Neural cell (in vitro differentiated cells): ENCODE results near the gene TRPM3. TPM values are rescaled to one million over a fixed set of nuclear protein-coding genes. Genes with fewer than 3 reads are reported as not detected.

ENCODE experiments used
- H2AFZ ChIP-seq: fragments of 200-600, 300-800 bp; sonication (generic), shearing (Covaris generic); 2 replicates; pipeline ENCODE4 v1.6.0; 2014; ENCODE audit warnings: low read depth, mild to moderate bottlenecking, antibody characterized with exemption, low read length, moderate library complexity
- H3F3A ChIP-seq: fragments of 200-600 bp; shearing (Covaris generic); 2 replicates; pipeline ENCODE4 v1.6.1; 2016; ENCODE audit warnings: mild to moderate bottlenecking, moderate library complexity, mixed read lengths, antibody characterized with exemption, low read length; ENCODE audit not compliant: insufficient read depth, poor library complexity, severe bottlenecking
- H3K27ac ChIP-seq: fragments of 200-600, 300-800 bp; sonication (generic), shearing (Covaris generic); 2 replicates; pipeline ENCODE4 v1.5.1; 2014; ENCODE audit warnings: mild to moderate bottlenecking, low read length, moderate library complexity
- H3K27me3 ChIP-seq: fragments of 300-800, 200-600 bp; sonication (generic), shearing (Covaris generic); 2 replicates; pipeline ENCODE4 v1.6.0; 2014; ENCODE audit warnings: mild to moderate bottlenecking, low read depth, low read length, moderate library complexity; ENCODE audit not compliant: insufficient read depth
- H3K36me3 ChIP-seq: fragments of 300-800, 200-600 bp; sonication (generic), shearing (Covaris generic); 2 replicates; pipeline ENCODE4 v1.5.1; 2014; ENCODE audit warnings: mild to moderate bottlenecking, antibody characterized with exemption, low read length, moderate library complexity; ENCODE audit not compliant: insufficient read depth
- H3K4me2 ChIP-seq: fragments of 300-800, 200-600 bp; sonication (generic), shearing (Covaris generic); 2 replicates; pipeline ENCODE4 v1.6.0; 2014; ENCODE audit warnings: mild to moderate bottlenecking, low read length
- H3K4me3 ChIP-seq: fragments of 300-800, 200-600 bp; sonication (generic), shearing (Covaris generic); 2 replicates; pipeline ENCODE4 v1.5.1; 2014; ENCODE audit warnings: mild to moderate bottlenecking, low read length, moderate library complexity
- H3K79me2 ChIP-seq: fragments of 200-600 bp; shearing (Covaris generic); replicated peaks from 2 replicates; pipeline ENCODE4 v1.6.0; 2014; ENCODE audit warnings: mild to moderate bottlenecking, low read length, moderate library complexity; ENCODE audit not compliant: insufficient read depth
- H3K9ac ChIP-seq: fragments of 300-800, 200-600 bp; sonication (generic), shearing (Covaris generic); 2 replicates; pipeline ENCODE4 v1.6.1; 2016; ENCODE audit warnings: mild to moderate bottlenecking, low read length, mixed read lengths
- H3K9me2 ChIP-seq: fragments of 200-600 bp; shearing (Covaris generic); 2 replicates; pipeline ENCODE4 v1.6.1; 2016; ENCODE audit warnings: mild to moderate bottlenecking, low read length, mixed read lengths; ENCODE audit not compliant: insufficient read depth
- H3K9me3 ChIP-seq: fragments of 200-600, 300-800 bp; sonication (generic), shearing (Covaris generic); 2 replicates; pipeline ENCODE4 v1.6.1; 2016; ENCODE audit warnings: mild to moderate bottlenecking, mixed run types, low read length, moderate library complexity, mixed read lengths
- H4K20me1 ChIP-seq: fragments of 200-600 bp; shearing (Covaris generic); 2 replicates; pipeline ENCODE4 v1.6.1; 2016; ENCODE audit warnings: mild to moderate bottlenecking, mixed run types; ENCODE audit not compliant: insufficient read depth
- EP300 ChIP-seq: fragments of 450-650 bp; conservative IDR thresholded peaks from 2 replicates; pipeline ENCODE4 v1.6.1; 2014; ENCODE audit warnings: antibody characterized with exemption, mild to moderate bottlenecking, moderate library complexity; ENCODE audit not compliant: poor library complexity, severe bottlenecking
- EZH2 ChIP-seq: fragments of 200-600, 300-800 bp; shearing (Covaris generic), sonication (generic); IDR thresholded peaks from 2 replicates; pipeline ENCODE4 v1.6.1; 2014; ENCODE audit warnings: antibody characterized with exemption, low read length, borderline replicate concordance, mild to moderate bottlenecking; ENCODE audit not compliant: insufficient read depth, poor library complexity, severe bottlenecking
- MXI1 ChIP-seq: fragments of 450-650 bp; conservative IDR thresholded peaks from 2 replicates; pipeline ENCODE4 v1.6.1; 2014; ENCODE audit warnings: antibody characterized with exemption, mild to moderate bottlenecking; ENCODE audit not compliant: poor library complexity, severe bottlenecking
- POLR2AphosphoS5 ChIP-seq: IDR thresholded peaks from 2 replicates; pipeline ENCODE4 v1.6.1; 2012
- RAD21 ChIP-seq: fragments of 450-650 bp; conservative IDR thresholded peaks from 2 replicates; pipeline ENCODE4 v1.6.1; 2014; ENCODE audit warnings: antibody characterized with exemption, mild to moderate bottlenecking, moderate library complexity
- SMC3 ChIP-seq: fragments of 450-650 bp; conservative IDR thresholded peaks from 2 replicates; pipeline ENCODE4 v1.6.1; 2014; ENCODE audit warnings: antibody characterized with exemption, mild to moderate bottlenecking, moderate library complexity; ENCODE audit not compliant: poor library complexity
- TAF1 ChIP-seq: IDR thresholded peaks from 2 replicates; pipeline ENCODE4 v1.6.1; 2012; ENCODE audit warnings: low read depth
- polyA plus RNA-seq: library from polyadenylated mRNA; depleted of rRNA; stranded (reverse); fragments of >200 nt; gene quantifications from 2 replicates; pipeline ENCODE4 v1.2.3, GENCODE V29; 2014
- TF ChIP-seq, protein P1 (sequence below): fragments of 450-650 bp; IDR thresholded peaks from 2 replicates; pipeline ENCODE4 v1.5.1; 2014; ENCODE audit warnings: antibody characterized with exemption, mild to moderate bottlenecking, moderate library complexity; ENCODE audit not compliant: poor library complexity, severe bottlenecking
- TF ChIP-seq, protein P2 (sequence below): IDR thresholded peaks from 2 replicates; pipeline ENCODE4 v1.6.1; 2012; ENCODE audit warnings: borderline replicate concordance

The TRPM3 gene
- polyA plus RNA-seq, 1 donor from 2014 or later: 1.3 TPM

DNA sequence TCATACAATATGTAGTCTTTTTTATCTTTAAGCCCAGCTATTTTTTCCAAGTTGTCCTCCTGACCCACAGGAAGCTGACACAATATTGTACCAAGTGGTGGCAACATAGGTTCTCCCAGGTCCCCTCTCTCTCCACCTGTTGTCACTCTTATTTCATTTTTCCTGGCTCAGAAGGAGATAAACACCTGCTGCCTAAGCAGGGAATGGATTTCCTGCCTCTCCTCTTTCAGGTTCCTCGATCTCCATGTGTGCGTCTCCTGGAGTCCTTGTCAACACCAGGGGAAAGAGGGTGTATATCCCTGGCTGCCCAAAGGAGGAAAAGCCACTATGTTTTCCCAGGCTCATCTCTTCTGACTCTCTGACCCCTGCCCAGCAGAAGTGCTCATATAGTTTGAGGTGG lies 625.2 kb downstream of the TRPM3 start:
- Histone ChIP-seq H3K9me3 (no peaks in the 10 kb centered on the region), H3F3A (no peaks in the 10 kb centered on the region), H4K20me1 (no peaks in the 10 kb centered on the region), H3K9ac (no peak overlapping the region), H3K4me2 (no peak overlapping the region), H3K27me3 (no peaks in the 10 kb centered on the region), H3K9me2 (no peaks in the 10 kb centered on the region), H3K4me3 (no peak overlapping the region), H3K36me3 (no peaks in the 10 kb centered on the region), H3K27ac (no peak overlapping the region), H2AFZ (no peak overlapping the region), H3K79me2 (no peaks in the 10 kb centered on the region)
- no peak for TF ChIP-seq EZH2
- TF ChIP-seq TAF1: no peak
- no peak for TF ChIP-seq POLR2AphosphoS5
- no peak for TF ChIP-seq SMC3
- TF ChIP-seq, protein P1, sequence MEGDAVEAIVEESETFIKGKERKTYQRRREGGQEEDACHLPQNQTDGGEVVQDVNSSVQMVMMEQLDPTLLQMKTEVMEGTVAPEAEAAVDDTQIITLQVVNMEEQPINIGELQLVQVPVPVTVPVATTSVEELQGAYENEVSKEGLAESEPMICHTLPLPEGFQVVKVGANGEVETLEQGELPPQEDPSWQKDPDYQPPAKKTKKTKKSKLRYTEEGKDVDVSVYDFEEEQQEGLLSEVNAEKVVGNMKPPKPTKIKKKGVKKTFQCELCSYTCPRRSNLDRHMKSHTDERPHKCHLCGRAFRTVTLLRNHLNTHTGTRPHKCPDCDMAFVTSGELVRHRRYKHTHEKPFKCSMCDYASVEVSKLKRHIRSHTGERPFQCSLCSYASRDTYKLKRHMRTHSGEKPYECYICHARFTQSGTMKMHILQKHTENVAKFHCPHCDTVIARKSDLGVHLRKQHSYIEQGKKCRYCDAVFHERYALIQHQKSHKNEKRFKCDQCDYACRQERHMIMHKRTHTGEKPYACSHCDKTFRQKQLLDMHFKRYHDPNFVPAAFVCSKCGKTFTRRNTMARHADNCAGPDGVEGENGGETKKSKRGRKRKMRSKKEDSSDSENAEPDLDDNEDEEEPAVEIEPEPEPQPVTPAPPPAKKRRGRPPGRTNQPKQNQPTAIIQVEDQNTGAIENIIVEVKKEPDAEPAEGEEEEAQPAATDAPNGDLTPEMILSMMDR: no peak
- TF ChIP-seq EP300: no peak
- TF ChIP-seq MXI1: no peak
- TF ChIP-seq, protein P2, sequence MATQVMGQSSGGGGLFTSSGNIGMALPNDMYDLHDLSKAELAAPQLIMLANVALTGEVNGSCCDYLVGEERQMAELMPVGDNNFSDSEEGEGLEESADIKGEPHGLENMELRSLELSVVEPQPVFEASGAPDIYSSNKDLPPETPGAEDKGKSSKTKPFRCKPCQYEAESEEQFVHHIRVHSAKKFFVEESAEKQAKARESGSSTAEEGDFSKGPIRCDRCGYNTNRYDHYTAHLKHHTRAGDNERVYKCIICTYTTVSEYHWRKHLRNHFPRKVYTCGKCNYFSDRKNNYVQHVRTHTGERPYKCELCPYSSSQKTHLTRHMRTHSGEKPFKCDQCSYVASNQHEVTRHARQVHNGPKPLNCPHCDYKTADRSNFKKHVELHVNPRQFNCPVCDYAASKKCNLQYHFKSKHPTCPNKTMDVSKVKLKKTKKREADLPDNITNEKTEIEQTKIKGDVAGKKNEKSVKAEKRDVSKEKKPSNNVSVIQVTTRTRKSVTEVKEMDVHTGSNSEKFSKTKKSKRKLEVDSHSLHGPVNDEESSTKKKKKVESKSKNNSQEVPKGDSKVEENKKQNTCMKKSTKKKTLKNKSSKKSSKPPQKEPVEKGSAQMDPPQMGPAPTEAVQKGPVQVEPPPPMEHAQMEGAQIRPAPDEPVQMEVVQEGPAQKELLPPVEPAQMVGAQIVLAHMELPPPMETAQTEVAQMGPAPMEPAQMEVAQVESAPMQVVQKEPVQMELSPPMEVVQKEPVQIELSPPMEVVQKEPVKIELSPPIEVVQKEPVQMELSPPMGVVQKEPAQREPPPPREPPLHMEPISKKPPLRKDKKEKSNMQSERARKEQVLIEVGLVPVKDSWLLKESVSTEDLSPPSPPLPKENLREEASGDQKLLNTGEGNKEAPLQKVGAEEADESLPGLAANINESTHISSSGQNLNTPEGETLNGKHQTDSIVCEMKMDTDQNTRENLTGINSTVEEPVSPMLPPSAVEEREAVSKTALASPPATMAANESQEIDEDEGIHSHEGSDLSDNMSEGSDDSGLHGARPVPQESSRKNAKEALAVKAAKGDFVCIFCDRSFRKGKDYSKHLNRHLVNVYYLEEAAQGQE: no peak
- no peak for TF ChIP-seq RAD21

DNA sequence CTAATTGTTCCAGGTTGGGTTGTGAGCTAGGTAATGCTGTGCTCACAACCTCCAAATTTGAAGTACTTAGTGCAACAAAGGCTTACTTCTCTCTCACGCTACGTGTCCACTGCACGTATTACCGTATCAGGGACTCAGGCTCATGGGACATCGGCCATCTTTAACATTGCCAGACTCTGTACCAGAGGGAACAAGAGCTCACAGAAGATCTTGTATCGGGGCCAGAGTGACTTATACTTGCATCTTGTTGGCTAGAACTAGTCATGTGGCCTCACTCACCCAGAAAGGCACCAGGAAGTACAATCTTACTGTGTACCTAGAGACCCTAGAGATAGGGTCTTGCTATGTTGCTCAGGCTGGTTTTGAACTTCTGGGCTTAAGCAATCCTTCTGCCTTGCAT lies 625.9 kb downstream of the TRPM3 start:
- no peak overlapping the region for H3K4me3 ChIP-seq
- no peak overlapping the region for H3K27ac ChIP-seq
- no peaks in the 10 kb centered on the region for H3K9me2 ChIP-seq
- H3F3A ChIP-seq: no peaks in the 10 kb centered on the region
- no peaks in the 10 kb centered on the region for H3K27me3 ChIP-seq
- no peaks in the 10 kb centered on the region for H3K9me3 ChIP-seq
- H3K9ac ChIP-seq: no peak overlapping the region
- TF ChIP-seq EZH2 (no peak), EP300 (no peak), MXI1 (no peak), POLR2AphosphoS5 (no peak), TAF1 (no peak), SMC3 (no peak), RAD21 (no peak)
- TF ChIP-seq, protein P1: no peak
- TF ChIP-seq, protein P2: no peak
- H3K36me3 ChIP-seq: no peaks in the 10 kb centered on the region
- H4K20me1 ChIP-seq: no peaks in the 10 kb centered on the region
- no peaks in the 10 kb centered on the region for H3K79me2 ChIP-seq
- H3K4me2 ChIP-seq: no peak overlapping the region
- H2AFZ ChIP-seq: no peak overlapping the region
